ENCODE results near the gene PKN2.
"Not testable (repeated sequence)": the region's sequence is repeated elsewhere in the genome, so short reads cannot be mapped to it uniquely, and the experiment has no call there.

The PKN2 gene

GRCh38 chr1:88803444-88803843 lies 119.4 kb downstream of the PKN2 start:
- Histone ChIP-seq H2AFZ (ENCODE audit: low read length) (no peak overlapping the region), H4K20me1 (ENCODE audit: insufficient read depth, low read length) (no peaks in the 10 kb centered on the region), H3K4me3 (ENCODE audit: low read length) (no peak overlapping the region), H3K79me2 (ENCODE audit: low read length) (no peaks in the 10 kb centered on the region), H3K9ac (ENCODE audit: low read length) (no peak overlapping the region), H3K27ac (ENCODE audit: low read length) (no peak overlapping the region), H3F3A (ENCODE audit: insufficient read depth, low read length) (no peaks in the 10 kb centered on the region), H3K36me3 (replicated peaks; ENCODE audit: insufficient read depth, low read length) (no peaks in the 10 kb centered on the region; the same call in 1 of the 2 replicates), H3K9me2 (replicated peaks; ENCODE audit: insufficient read depth, low read length) (no peaks in the 10 kb centered on the region), H3K27me3 (replicated peaks; ENCODE audit: insufficient read depth, low read length) (no peaks in the 10 kb centered on the region), H3K4me1 (ENCODE audit: low read length) (no peaks in the 10 kb centered on the region), H3K4me2 (ENCODE audit: low read depth, low read length) (no peak overlapping the region), H3K9me3 (replicated peaks; ENCODE audit: insufficient read depth, low read length) (no peaks in the 10 kb centered on the region; the same call in 1 of the 2 replicates)
- DNase-seq = no peak
- no peak for TF ChIP-seq EZH2 (optimal IDR thresholded peaks at IDR 0.05; ENCODE audit: low read depth, low read length)
- TF ChIP-seq EZH2phosphoT487 (IDR thresholded peaks at IDR 0.05; ENCODE audit: low read length) = no peak
- TF ChIP-seq CTCF (IDR thresholded peaks at IDR 0.05; ENCODE audit: low read length) = no peak

DNA sequence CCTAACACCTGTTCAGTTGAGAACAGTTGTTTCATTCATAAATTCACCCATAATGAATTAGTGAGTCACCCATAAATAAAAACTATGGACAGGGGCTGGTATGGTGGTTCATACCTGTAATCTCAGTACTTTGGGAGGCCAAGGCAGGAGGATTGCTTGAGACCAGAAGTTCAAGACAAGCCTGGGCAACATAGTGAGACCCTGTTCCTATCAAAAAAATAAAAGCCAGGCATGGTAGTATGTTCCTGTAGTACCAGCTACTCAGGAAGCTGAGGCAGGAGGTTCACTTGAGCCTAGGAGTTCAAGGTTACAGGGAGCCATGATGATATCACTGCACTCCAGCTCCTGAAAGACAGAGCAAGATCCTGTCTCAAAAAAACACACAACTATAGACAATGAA lies 128.3 kb downstream of the PKN2 start:
- H3K9ac ChIP-seq (ENCODE audit: low read length) = no peak overlapping the region
- H2AFZ ChIP-seq (ENCODE audit: low read length) = no peak overlapping the region
- no peaks in the 10 kb centered on the region for H3F3A ChIP-seq (ENCODE audit: insufficient read depth, low read length)
- no peak for DNase-seq
- H3K79me2 ChIP-seq (ENCODE audit: low read length) = no peaks in the 10 kb centered on the region
- H3K4me1 ChIP-seq (ENCODE audit: low read length) = no peaks in the 10 kb centered on the region
- H4K20me1 ChIP-seq (ENCODE audit: insufficient read depth, low read length) = no peaks in the 10 kb centered on the region
- no peak for TF ChIP-seq EZH2phosphoT487 (IDR thresholded peaks at IDR 0.05; ENCODE audit: low read length)
- TF ChIP-seq EZH2 (optimal IDR thresholded peaks at IDR 0.05; ENCODE audit: low read depth, low read length) = no peak
- TF ChIP-seq CTCF (IDR thresholded peaks at IDR 0.05; ENCODE audit: low read length) = no peak
- no peak overlapping the region for H3K27ac ChIP-seq (ENCODE audit: low read length)
- no peaks in the 10 kb centered on the region for H3K9me2 ChIP-seq (replicated peaks; ENCODE audit: insufficient read depth, low read length)
- no peak overlapping the region for H3K4me3 ChIP-seq (ENCODE audit: low read length)
- no peaks in the 10 kb centered on the region for H3K27me3 ChIP-seq (replicated peaks; ENCODE audit: insufficient read depth, low read length)
- H3K36me3 ChIP-seq (replicated peaks; ENCODE audit: insufficient read depth, low read length) = peaks cover 6% of the 10 kb centered on the region
- no peak overlapping the region for H3K4me2 ChIP-seq (ENCODE audit: low read depth, low read length)
- H3K9me3 ChIP-seq (replicated peaks; ENCODE audit: insufficient read depth, low read length) = no peaks in the 10 kb centered on the region; the same call in 1 of the 2 replicates

DNA sequence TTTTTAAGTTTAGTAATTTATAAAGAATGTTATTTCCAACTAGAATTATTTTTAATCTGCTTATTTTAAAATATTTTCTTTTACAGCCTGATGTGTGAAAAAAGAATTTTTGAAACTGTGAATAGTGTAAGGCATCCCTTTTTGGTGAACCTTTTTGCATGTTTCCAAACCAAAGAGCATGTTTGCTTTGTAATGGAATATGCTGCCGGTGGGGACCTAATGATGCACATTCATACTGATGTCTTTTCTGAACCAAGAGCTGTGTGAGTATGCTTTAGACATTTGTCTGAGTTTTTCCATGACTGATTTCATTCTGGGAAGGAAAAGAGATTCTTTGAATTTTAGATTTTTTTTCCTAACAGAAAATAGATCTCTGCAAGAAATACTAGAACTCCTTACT lies 129.4 kb downstream of the PKN2 start:
- H3F3A ChIP-seq (ENCODE audit: insufficient read depth, low read length) = no peaks in the 10 kb centered on the region
- H4K20me1 ChIP-seq (ENCODE audit: insufficient read depth, low read length) = no peaks in the 10 kb centered on the region
- H3K4me2 ChIP-seq (ENCODE audit: low read depth, low read length) = no peak overlapping the region
- peaks cover 6% of the 10 kb centered on the region for H3K36me3 ChIP-seq (replicated peaks; ENCODE audit: insufficient read depth, low read length)
- no peaks in the 10 kb centered on the region for H3K4me1 ChIP-seq (ENCODE audit: low read length)
- H3K9me3 ChIP-seq (replicated peaks; ENCODE audit: insufficient read depth, low read length) = no peaks in the 10 kb centered on the region
- no peak overlapping the region for H2AFZ ChIP-seq (ENCODE audit: low read length)
- no peak for TF ChIP-seq EZH2phosphoT487 (IDR thresholded peaks at IDR 0.05; ENCODE audit: low read length)
- TF ChIP-seq EZH2 (optimal IDR thresholded peaks at IDR 0.05; ENCODE audit: low read depth, low read length) = no peak
- no peak for TF ChIP-seq CTCF (IDR thresholded peaks at IDR 0.05; ENCODE audit: low read length)
- no peaks in the 10 kb centered on the region for H3K27me3 ChIP-seq (replicated peaks; ENCODE audit: insufficient read depth, low read length)
- H3K27ac ChIP-seq (ENCODE audit: low read length) = no peak overlapping the region
- no peak for DNase-seq
- no peaks in the 10 kb centered on the region for H3K9me2 ChIP-seq (replicated peaks; ENCODE audit: insufficient read depth, low read length)
- no peak overlapping the region for H3K9ac ChIP-seq (ENCODE audit: low read length)
- no peaks in the 10 kb centered on the region for H3K79me2 ChIP-seq (ENCODE audit: low read length)
- H3K4me3 ChIP-seq (ENCODE audit: low read length) = no peak overlapping the region

GRCh38 chr1:88819642-88820041 lies 135.6 kb downstream of the PKN2 start:
- H3F3A ChIP-seq (ENCODE audit: insufficient read depth, low read length); H3K9me2 ChIP-seq (replicated peaks; ENCODE audit: insufficient read depth, low read length); H3K9me3 ChIP-seq (replicated peaks; ENCODE audit: insufficient read depth, low read length); H3K4me2 ChIP-seq (ENCODE audit: low read depth, low read length); H4K20me1 ChIP-seq (ENCODE audit: insufficient read depth, low read length); DNase-seq; H3K36me3 ChIP-seq (replicated peaks; ENCODE audit: insufficient read depth, low read length); H3K9ac ChIP-seq (ENCODE audit: low read length); H3K79me2 ChIP-seq (ENCODE audit: low read length); H3K4me3 ChIP-seq (ENCODE audit: low read length); H2AFZ ChIP-seq (ENCODE audit: low read length); H3K27ac ChIP-seq (ENCODE audit: low read length); H3K27me3 ChIP-seq (replicated peaks; ENCODE audit: insufficient read depth, low read length); H3K4me1 ChIP-seq (ENCODE audit: low read length): not testable (repeated sequence)
